HEK293T (cell line): ENCODE data around the gene HOXA4.

ENCODE experiments used
- CTCF ChIA-PET: fragments of 350-600 bp; formaldehyde crosslinking; extraction: SDS; loops from one replicate; lab custom pipeline; 2021; ENCODE audit warnings: antibody characterized with exemption, inconsistent platforms; lab: Yijun Ruan, JAX
- POLR2A ChIA-PET: fragments of 350-600 bp; formaldehyde crosslinking; extraction: SDS; loops from one replicate; lab custom pipeline; 2020; ENCODE audit warnings: antibody characterized with exemption, inconsistent platforms; lab: Yijun Ruan, JAX
- DNase-seq: peaks from one replicate; pipeline ENCODE4 v3.0.0; 2012; ENCODE audit warnings: mixed read lengths; ENCODE audit errors: extremely low spot score
- ARNT ChIP-seq: fragments of 450-650 bp; IDR thresholded peaks from 2 replicates; pipeline ENCODE4 v1.6.1; 2017; ENCODE audit warnings: mild to moderate bottlenecking
- BHLHE40 ChIP-seq: fragments of 450-650 bp; IDR thresholded peaks from 2 replicates; pipeline ENCODE4 v1.6.1; 2016; ENCODE audit warnings: mild to moderate bottlenecking, moderate library complexity, borderline replicate concordance
- CTBP1 ChIP-seq: fragments of 450-650 bp; IDR thresholded peaks from 2 replicates; pipeline ENCODE4 v1.6.1; 2016; ENCODE audit warnings: borderline replicate concordance
- ELF4 ChIP-seq: fragments of 450-650 bp; IDR thresholded peaks from 2 replicates; pipeline ENCODE4 v1.6.1; 2017; ENCODE audit warnings: antibody characterized with exemption
- FOXA1 ChIP-seq: fragments of 450-650 bp; IDR thresholded peaks from 2 replicates; pipeline ENCODE4 v1.6.1; 2016; ENCODE audit warnings: mild to moderate bottlenecking
- FOXK2 ChIP-seq: fragments of 450-650 bp; IDR thresholded peaks from 2 replicates; pipeline ENCODE4 v1.6.1; 2016; ENCODE audit warnings: mild to moderate bottlenecking
- FOXM1 ChIP-seq: fragments of 450-650 bp; IDR thresholded peaks from 2 replicates; pipeline ENCODE4 v1.6.1; 2017; ENCODE audit warnings: mild to moderate bottlenecking, borderline replicate concordance
- HDGF ChIP-seq: fragments of 450-650 bp; IDR thresholded peaks from 2 replicates; pipeline ENCODE4 v1.6.1; 2017; ENCODE audit warnings: antibody characterized with exemption, borderline replicate concordance
- L3MBTL2 ChIP-seq: fragments of 450-650 bp; conservative IDR thresholded peaks from 2 replicates; pipeline ENCODE4 v1.6.1; 2016; ENCODE audit warnings: mild to moderate bottlenecking
- LEF1 ChIP-seq: fragments of 450-650 bp; IDR thresholded peaks from 2 replicates; pipeline ENCODE4 v1.6.1; 2017; ENCODE audit warnings: mild to moderate bottlenecking, borderline replicate concordance
- NFRKB ChIP-seq: fragments of 450-650 bp; IDR thresholded peaks from 2 replicates; pipeline ENCODE4 v1.6.1; 2016; ENCODE audit warnings: mild to moderate bottlenecking, moderate library complexity
- SP1 ChIP-seq: fragments of 450-650 bp; IDR thresholded peaks from 2 replicates; pipeline ENCODE4 v1.6.1; 2017
- SUZ12 ChIP-seq: fragments of 450-650 bp; IDR thresholded peaks from 2 replicates; pipeline ENCODE4 v1.6.1; 2016; ENCODE audit warnings: mild to moderate bottlenecking
- TARDBP ChIP-seq: fragments of 450-650 bp; IDR thresholded peaks from 2 replicates; pipeline ENCODE4 v1.6.1; 2016
- ZNF384 ChIP-seq: fragments of 450-650 bp; IDR thresholded peaks from 2 replicates; pipeline ENCODE4 v1.6.1; 2016
- TF ChIP-seq, protein P1 (sequence below): fragments of 450-650 bp; IDR thresholded peaks from 2 replicates; pipeline ENCODE4 v1.6.1; 2016

HOXA4 gene

DNA sequence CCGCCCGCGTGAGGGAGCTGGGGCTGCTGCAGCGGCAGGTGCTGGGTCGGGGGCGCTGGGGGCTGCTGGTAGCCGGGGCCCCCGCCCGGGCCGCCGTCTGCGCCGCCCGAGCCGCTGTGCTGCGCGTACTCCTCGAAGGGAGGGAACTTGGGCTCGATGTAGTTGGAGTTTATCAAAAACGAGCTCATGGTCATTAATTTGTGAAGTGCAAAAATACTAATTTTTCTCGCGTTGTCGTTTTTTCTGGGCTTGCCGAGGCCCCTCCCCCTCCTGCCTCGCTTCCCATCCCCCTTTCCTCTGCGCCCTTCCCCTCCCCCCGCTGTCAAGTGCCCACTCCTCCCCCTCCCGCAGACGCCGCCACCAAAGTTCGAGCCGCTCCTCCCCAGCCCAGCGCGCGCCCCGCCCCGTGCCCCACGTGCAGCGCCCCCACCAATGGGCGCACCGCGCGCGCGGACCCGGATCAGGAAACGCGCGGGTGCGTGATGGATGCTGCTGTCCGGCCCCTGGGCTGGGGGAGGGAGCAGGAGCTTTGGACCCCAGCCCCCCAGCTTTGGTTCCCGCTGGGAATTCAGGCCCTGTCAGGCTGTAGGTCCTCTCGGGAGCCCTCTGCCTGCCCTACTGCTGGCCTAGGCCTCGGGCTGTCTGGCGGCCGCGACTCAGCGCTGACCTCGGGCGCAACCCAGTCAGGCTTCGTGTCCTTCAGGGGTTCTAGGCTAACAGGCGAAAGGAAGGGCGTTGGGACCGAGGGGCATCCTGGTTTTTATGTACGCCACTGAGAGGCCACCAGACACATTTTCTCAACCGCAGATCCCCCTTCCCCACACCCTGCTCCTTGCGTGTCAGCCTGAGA lies at the start of gene HOXA4:
TSS of gene HOXA4 (minus strand) at position 218 of the 850 bp plus-strand sequence. CDS start at position 194, 24 bp downstream.
- TF ChIP-seq L3MBTL2 (peak; percentile 83), ZNF384 (no peak), CTBP1 (no peak), ELF4 (no peak), HDGF (peak; percentile 69; the same call in 1 of the 2 replicates), LEF1 (no peak), NFRKB (no peak), FOXA1 (no peak), FOXK2 (no peak), SUZ12 (no peak), FOXM1 (no peak), ARNT (0 out of 2 replicates have a peak, but pooled peaks have one; percentile 37)
- TF ChIP-seq, protein P1, sequence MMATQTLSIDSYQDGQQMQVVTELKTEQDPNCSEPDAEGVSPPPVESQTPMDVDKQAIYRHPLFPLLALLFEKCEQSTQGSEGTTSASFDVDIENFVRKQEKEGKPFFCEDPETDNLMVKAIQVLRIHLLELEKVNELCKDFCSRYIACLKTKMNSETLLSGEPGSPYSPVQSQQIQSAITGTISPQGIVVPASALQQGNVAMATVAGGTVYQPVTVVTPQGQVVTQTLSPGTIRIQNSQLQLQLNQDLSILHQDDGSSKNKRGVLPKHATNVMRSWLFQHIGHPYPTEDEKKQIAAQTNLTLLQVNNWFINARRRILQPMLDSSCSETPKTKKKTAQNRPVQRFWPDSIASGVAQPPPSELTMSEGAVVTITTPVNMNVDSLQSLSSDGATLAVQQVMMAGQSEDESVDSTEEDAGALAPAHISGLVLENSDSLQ: 0 out of 2 replicates have a peak, but pooled peaks have one; percentile 31
- peak; percentile 78 for DNase-seq
- POLR2A ChIA-PET: interaction anchor here (0.7 to 5.3 kb wide), 19 partner anchors 10 to 1269 kb away, joined by 3 to 103 read pairs (median 4); partner anchors contain the start of genes HOXA5, HOXA7 and SKAP2
- CTCF ChIA-PET: interaction anchor here (1.4 kb wide), 2 partner anchors 11 to 48 kb away, joined by 3 read pairs; no protein-coding TSS in a partner anchor

DNA sequence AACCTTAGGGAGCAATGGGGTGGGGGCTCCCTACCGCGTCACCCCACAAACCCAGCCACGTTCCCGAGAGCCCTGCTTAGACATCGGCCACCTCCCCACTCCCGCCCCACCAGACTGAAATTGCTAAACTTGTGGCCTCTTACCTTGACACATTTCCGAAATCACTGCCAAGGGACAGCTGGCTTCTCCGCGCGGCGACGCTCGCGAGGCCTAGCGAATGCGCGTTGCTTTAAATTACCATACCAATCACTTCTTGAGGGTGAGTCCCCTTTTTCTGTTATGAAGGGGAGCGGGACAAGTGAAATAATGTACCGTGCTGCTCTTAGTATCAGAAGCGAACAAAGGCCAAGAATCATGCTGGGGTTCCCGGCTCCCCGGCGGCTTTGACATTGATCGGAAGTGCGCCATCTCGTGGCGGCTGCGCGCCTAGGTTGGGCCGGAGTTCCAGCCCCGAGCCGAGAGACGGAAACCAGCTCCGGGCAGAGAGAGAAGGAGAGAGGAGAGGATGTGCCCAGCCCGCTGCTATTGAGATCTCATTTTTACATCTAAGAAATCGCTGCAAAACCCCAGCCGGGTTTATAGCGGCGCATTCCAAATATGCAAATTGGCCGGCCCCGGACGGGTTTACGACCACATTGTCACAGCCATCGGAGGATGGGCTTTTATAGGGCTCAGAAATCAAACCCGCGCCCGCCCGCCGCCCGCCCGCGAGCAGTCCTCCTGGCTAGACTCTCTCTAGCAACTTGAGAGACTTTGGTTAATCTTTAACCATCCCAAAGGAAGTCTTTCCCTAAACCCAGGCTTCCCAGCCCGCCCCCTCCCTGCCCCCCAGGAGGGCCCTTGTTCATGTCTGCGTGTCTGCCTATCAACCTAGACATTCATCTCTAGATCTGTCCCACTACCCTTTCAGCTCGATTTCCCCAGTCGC lies 49.2 kb upstream of the HOXA4 start:
- peak; percentile 71 for DNase-seq
- TF ChIP-seq ELF4 (no peak), ARNT (no peak), BHLHE40 (no peak), TARDBP (no peak), L3MBTL2 (peak; percentile 54), NFRKB (no peak), SP1 (no peak), FOXM1 (no peak)
- TF ChIP-seq, protein P1: peak; percentile 77
- POLR2A ChIA-PET: interaction anchor here (1.0 to 13.6 kb wide), 14 partner anchors 10 to 986 kb away, joined by 3 to 367 read pairs (median 4); partner anchors contain the start of genes CBX3, HOXA3, HOXA5 and HOXA6
- CTCF ChIA-PET: interaction anchor here (0.6 to 2.2 kb wide), 18 partner anchors 9 to 916 kb away, joined by 3 to 13 read pairs (median 4); partner anchors contain the start of genes HOXA13, HOXA3 and HOXA5

DNA sequence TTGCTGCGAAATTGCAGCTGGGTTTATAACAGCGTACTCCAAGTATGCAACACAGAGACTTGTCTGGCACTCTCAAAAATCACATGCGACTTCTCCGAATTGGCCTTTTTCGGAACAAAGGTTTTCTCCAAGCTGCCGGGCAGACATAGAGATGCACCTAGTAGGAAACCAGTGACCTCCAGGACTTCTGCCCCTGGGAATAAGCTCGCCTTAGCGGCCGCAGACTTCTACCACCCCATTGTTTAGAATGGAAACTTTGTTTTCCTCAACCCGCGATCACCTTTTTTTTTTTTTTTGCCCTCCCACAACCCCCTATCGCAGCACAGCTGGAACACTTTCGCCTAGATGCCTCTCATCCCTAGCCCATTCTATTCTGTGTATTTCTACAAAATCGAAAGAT lies 48.5 kb upstream of the HOXA4 start:
- POLR2A ChIA-PET: interaction anchor here (1.0 to 13.6 kb wide), 15 partner anchors 8 to 985 kb away, joined by 3 to 367 read pairs (median 4); partner anchors contain the start of genes CBX3, HOXA3, HOXA5 and HOXA6
- no peak for DNase-seq
- TF ChIP-seq FOXK2 (no peak), FOXA1 (no peak), NFRKB (no peak), CTBP1 (no peak), ZNF384 (no peak), ELF4 (no peak), BHLHE40 (no peak), SP1 (no peak), FOXM1 (no peak), TARDBP (no peak), L3MBTL2 (no peak), SUZ12 (no peak), HDGF (no peak)
- TF ChIP-seq, protein P1: no peak
- CTCF ChIA-PET: interaction anchor here (0.6 to 2.2 kb wide), 12 partner anchors 9 to 917 kb away, joined by 3 to 13 read pairs (median 6); partner anchors contain the start of genes HOXA13 and HOXA5

DNA sequence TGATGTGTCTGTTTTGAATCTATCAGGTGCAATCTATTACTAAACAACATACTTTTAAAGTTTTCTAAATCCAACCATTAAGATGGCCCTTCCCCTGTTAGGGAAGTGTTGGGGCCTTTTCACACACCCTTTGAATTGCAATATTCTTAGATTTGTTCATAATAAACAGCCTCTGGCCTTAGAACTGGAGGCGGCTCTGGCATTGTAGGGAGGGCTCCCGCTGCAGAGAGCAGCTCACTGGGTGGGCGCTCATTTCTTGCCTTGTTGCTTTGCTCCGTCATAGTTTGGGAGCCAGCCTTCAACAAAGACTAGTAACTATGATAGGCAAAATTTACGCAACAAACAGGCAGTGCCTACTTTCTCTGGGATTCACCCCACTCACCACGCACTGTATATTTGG lies 47.8 kb upstream of the HOXA4 start:
- peak; percentile 8 for DNase-seq
- TF ChIP-seq FOXM1 (no peak), ZNF384 (no peak), CTBP1 (no peak), LEF1 (no peak), ARNT (no peak), SUZ12 (no peak), FOXA1 (no peak), SP1 (no peak), NFRKB (no peak), L3MBTL2 (no peak), TARDBP (no peak), HDGF (no peak), FOXK2 (no peak), ELF4 (no peak), BHLHE40 (no peak)
- TF ChIP-seq, protein P1: no peak
- CTCF ChIA-PET: interaction anchor here (1.7 to 2.2 kb wide), 2 partner anchors 16 to 37 kb away, joined by 11 to 13 read pairs; no protein-coding TSS in a partner anchor
- POLR2A ChIA-PET: interaction anchor here (1.0 to 13.6 kb wide), 8 partner anchors 8 to 47 kb away, joined by 3 to 367 read pairs (median 8); partner anchors contain the start of genes HOXA3, HOXA5, HOXA6 and HOXA7
